ENCODE measurements around the gene CRISPLD2. TPM values are rescaled to one million over a fixed set of nuclear protein-coding genes. Genes with fewer than 3 reads are reported as not detected.
A peak's percentile ranks its signal among the peaks of the same experiment; 100 is the strongest.

CRISPLD2 gene
- total and polyA plus RNA-seq, 9 of the 15 experiments (the other 6 are each of a cell fraction or from before 2014, with no cell fraction given): 0.03 to 0.24 (median 0.04) TPM; not detected in 4

DNA sequence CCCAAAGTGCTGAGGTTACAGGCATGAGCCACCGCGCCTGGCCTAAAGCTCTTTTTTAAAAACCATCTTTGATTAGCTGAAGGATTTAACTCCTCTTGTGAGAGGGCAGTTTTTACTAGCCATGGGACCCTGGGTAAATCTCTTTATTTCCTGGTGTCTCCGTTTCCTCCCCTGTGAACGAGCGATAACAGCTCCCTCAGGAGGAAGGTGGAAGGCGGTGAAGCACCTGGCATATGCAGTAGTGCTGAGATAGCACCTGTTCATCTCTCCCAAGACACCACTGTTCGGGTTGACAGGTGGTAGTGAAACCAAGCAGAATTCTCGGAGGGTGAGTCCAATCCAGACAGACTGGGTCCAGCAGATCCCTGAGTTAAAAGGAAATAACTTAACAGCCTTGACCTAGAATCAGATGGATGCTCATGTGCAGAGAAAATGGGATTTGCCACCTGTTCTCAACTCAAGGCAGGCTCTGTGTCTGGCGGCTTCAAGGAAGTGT lies 86.2 kb downstream of the CRISPLD2 start (continued):
- 0 out of 6 replicates have a peak, but pooled peaks of 1 of the 3 experiments have one; percentile 11 for TF ChIP-seq CTCF (IDR thresholded peaks at IDR 0.05 in 2 of 3, conservative IDR thresholded peaks at IDR 0.05 in 1 of 3; ENCODE audit: insufficient read depth in 2 of 3, low read depth in 1 of 3, low read length in 3 of 3)
- TF ChIP-seq CBFA2T3 (IDR thresholded peaks at IDR 0.05): peak; percentile 50
- TF ChIP-seq PURB (CRISPR knock-in tag; IDR thresholded peaks at IDR 0.05; ENCODE audit: low read depth): no peak
- peak; percentile 34; the same call in 1 of the 2 replicates for TF ChIP-seq CBFA2T2 (conservative IDR thresholded peaks at IDR 0.05)
- no peak for TF ChIP-seq ZNF77 (CRISPR knock-in tag; IDR thresholded peaks at IDR 0.05)
- TF ChIP-seq RAD21 (CRISPR knock-in tag; conservative IDR thresholded peaks at IDR 0.05 in 1 of 2, IDR thresholded peaks at IDR 0.05 in 1 of 2): peak in 1 of 2 experiments; percentile 29; a peak in 2 of 4 replicates

DNA sequence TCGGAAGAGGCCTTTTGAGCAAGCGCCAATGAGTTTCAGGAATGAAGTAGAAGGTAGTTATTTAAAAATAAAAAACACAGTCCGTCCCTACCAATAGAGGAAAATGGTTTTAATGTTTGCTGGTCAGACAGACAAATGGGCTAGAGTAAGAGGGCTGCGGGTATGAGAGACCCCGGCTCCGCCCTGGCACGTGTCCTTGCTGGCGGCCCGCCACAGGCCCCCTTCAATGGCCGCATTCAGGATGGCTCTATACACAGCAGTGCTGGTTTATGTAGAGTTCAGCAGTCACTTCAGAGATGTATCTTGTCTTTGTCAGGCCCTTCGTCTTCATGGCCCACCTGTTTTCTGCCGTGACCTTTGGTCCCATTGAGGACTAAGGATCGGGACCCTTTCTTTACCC lies 87.3 kb downstream of the CRISPLD2 start:
- no peaks in the 10 kb centered on the region for H3K9me1 ChIP-seq (ENCODE audit: control insufficient read depth, insufficient read depth, low read length)
- DNase-seq (ENCODE audit: extremely low read depth in 1 of 4, low spot score in 3 of 4) (no peak), FAIRE-seq (no peak), ATAC-seq (no peak)
- no peak overlapping the region for H3K27ac ChIP-seq (ENCODE audit: extremely low read depth, low read depth, low read length)
- no peaks in the 10 kb centered on the region for H3K79me2 ChIP-seq (ENCODE audit: control insufficient read depth, insufficient read depth, low read length)
- H3K4me3 ChIP-seq: no peak overlapping the region
- H4K20me1 ChIP-seq (replicated peaks; ENCODE audit: control insufficient read depth, insufficient read depth, low read length): 0 out of 2 replicates have a peak, but pooled peaks cover 4% of the 10 kb centered on the region
- BruUV-seq (replicated peaks): no TSS peak
- intact Hi-C loops (cut with micrococcal nuclease): no loop called here
- H3K9me3 ChIP-seq (replicated peaks; ENCODE audit: control insufficient read depth, insufficient read depth, low read depth, low read length): no peaks in the 10 kb centered on the region
- POLR2A ChIA-PET: no interaction called here
- H2AFZ ChIP-seq (ENCODE audit: low read depth, low read length): no peak overlapping the region
- in situ Hi-C loops (cut with MboI): no loop called here
- 36% methylated on average over 13 of the region's 13 CpGs for WGBS (ENCODE audit: insufficient coverage, low coverage, missing lambda C conversion rate)
- CTCF ChIA-PET (ENCODE audit: low intra/inter-chr PET ratio): no interaction called here
- H3K9ac ChIP-seq (ENCODE audit: insufficient read depth in 1 of 2, low read depth in 2 of 2, low read length in 2 of 2): no peak overlapping the region
- no peaks in the 10 kb centered on the region for H3K4me1 ChIP-seq (replicated peaks in 1 of 2; ENCODE audit: control insufficient read depth in 2 of 2, insufficient read depth in 2 of 2, low read length in 2 of 2)
- H3K36me3 ChIP-seq (ENCODE audit: control insufficient read depth, insufficient read depth, low read length): no peaks in the 10 kb centered on the region
- H3K4me2 ChIP-seq (ENCODE audit: insufficient read depth, low read length): no peak overlapping the region
- peaks cover 58 to 86% of the 10 kb centered on the region in 2 experiments for H3K27me3 ChIP-seq (ENCODE audit: control insufficient read depth in 2 of 2, insufficient read depth in 2 of 2, low read length in 2 of 2)
- TF ChIP-seq ZNF707 (CRISPR knock-in tag; conservative IDR thresholded peaks at IDR 0.05) (no peak), CEBPZ (IDR thresholded peaks at IDR 0.05; ENCODE audit: borderline replicate concordance, low read depth, low read length) (no peak), ZNF311 (CRISPR knock-in tag; IDR thresholded peaks at IDR 0.05) (no peak), NFE2 (IDR thresholded peaks at IDR 0.05; ENCODE audit: low read depth) (no peak), C11orf30 (IDR thresholded peaks at IDR 0.05; ENCODE audit: low read depth) (no peak), HDAC8 (tag; IDR thresholded peaks at IDR 0.05) (no peak)
- TF ChIP-seq, protein P1, sequence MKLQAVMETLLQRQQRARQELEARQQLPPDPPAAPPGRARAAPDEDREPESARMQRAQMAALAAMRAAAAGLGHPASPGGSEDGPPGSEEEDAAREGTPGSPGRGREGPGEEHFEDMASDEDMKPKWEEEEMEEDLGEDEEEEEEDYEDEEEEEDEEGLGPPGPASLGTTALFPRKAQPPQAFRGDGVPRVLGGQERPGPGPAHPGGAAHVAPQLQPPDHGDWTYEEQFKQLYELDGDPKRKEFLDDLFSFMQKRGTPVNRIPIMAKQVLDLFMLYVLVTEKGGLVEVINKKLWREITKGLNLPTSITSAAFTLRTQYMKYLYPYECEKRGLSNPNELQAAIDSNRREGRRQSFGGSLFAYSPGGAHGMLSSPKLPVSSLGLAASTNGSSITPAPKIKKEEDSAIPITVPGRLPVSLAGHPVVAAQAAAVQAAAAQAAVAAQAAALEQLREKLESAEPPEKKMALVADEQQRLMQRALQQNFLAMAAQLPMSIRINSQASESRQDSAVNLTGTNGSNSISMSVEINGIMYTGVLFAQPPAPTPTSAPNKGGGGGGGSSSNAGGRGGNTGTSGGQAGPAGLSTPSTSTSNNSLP (IDR thresholded peaks at IDR 0.05; ENCODE audit: borderline replicate concordance, low read depth, low read length): no peak
